HG03025 (cell line): ENCODE measurements around the gene C1QTNF8.

Experiments used
- ATAC-seq: cut with Tn5 transposase; IDR thresholded peaks from one replicate; pipeline ENCODE4 v1.9.1; 2021; ENCODE audit warnings: mild to moderate bottlenecking, moderate library complexity; ENCODE audit not compliant: unreplicated experiment, low FRiP score

Gene C1QTNF8

GRCh38 chr16:1112506-1113184, 16.6 kb upstream of the C1QTNF8 start:
- ATAC-seq, result no peak

- ATAC-seq, result no peak
These were observed 13.6 kb upstream of the C1QTNF8 start for GRCh38 chr16:1109648-1110047.

DNA sequence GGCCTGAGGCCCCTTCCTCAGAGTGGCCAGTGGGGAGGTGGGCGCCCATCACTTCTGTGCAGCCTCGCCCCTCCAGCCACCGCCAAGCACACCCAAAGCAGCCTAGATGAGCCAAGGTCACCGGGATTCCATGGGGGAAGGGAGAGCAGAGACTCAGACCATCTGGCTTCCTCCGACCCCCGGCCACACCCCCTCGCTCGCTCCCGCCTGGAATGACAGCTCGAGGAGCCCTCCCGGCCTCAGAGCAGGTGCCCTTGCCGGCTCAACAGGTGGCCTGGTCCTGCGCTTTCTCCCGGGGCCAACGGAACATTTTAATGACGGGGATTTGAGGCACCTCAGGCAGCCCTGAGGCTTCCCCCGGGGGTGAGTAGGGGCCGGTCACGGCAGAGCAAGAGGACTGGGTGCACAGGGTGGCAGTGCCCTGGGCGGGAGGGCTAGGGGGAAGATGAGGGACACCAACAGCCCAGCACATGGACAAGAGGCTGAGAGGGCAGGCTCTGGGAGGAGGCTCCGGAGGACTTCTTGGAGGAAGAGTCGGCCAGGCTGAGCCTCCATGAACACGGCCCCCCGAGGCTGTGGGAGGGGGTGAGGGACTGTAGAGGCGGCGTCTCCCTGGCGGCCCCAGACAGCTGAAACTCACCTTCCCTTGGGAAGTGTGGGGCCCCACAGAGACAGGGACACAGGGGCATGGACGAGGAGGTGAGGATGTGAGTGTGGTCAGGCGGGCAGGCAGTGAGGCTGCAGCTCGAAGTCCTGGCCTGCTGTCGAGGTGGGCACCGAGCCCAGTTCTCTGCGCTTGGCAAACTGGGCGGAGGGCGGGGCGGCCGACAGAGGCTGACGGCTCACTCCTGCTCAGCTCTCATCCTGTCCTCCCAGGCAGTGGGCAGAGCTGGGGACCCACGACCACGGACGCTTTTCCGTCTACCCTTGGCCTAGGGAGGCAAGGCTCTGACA, 12.5 kb upstream of the C1QTNF8 start:
- ATAC-seq, result no peak

- no peak for ATAC-seq
These were observed 11.7 kb upstream of the C1QTNF8 start for GRCh38 chr16:1107731-1108130.

GRCh38 chr16:1107141-1107540, 11.1 kb upstream of the C1QTNF8 start:
- no peak for ATAC-seq

GRCh38 chr16:1106659-1107058, 10.6 kb upstream of the C1QTNF8 start:
- no peak for ATAC-seq

DNA sequence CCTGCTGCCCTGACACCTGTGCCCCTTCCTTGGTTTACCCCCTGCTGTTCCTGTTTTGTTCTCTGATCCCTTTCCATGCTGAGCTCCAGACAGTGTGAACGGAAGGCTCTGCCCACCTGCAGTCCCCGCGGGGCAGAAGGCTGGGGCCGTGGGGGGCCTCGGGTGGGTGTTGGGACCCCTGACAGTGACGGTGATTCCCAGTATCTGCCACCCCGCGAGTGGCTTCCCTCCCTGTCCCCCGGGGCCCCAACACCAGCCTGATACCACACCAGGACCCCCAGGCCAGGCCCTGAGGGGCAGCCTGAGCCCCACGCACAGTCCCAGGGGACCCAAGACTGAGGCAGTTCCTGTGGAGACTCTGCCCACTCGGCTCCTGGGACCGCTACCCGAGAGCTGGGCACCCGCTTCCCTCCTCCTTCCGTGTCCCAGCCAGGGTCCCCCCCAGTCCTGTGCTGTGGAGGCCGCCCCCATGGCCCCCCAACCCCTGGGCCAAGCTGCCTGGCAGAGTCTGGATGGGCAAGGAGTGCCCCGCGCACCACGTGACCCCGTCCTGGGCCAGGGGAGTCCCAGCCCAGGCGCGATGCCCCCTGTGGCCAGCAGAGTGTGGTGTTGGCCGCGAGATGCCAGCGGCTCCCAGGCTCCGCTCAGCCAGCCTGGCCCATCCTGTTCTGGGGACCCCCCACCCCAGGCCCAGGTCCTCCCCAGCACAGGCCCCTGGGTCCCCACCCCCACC, 10.0 kb upstream of the C1QTNF8 start:
- ATAC-seq, result no peak

- no peak for ATAC-seq
These were observed 7.6 kb upstream of the C1QTNF8 start for GRCh38 chr16:1103636-1103980.

- ATAC-seq, result no peak
These were observed 7.0 kb upstream of the C1QTNF8 start for GRCh38 chr16:1102921-1103635.

GRCh38 chr16:1102333-1102700, 6.3 kb upstream of the C1QTNF8 start:
- no peak for ATAC-seq

DNA sequence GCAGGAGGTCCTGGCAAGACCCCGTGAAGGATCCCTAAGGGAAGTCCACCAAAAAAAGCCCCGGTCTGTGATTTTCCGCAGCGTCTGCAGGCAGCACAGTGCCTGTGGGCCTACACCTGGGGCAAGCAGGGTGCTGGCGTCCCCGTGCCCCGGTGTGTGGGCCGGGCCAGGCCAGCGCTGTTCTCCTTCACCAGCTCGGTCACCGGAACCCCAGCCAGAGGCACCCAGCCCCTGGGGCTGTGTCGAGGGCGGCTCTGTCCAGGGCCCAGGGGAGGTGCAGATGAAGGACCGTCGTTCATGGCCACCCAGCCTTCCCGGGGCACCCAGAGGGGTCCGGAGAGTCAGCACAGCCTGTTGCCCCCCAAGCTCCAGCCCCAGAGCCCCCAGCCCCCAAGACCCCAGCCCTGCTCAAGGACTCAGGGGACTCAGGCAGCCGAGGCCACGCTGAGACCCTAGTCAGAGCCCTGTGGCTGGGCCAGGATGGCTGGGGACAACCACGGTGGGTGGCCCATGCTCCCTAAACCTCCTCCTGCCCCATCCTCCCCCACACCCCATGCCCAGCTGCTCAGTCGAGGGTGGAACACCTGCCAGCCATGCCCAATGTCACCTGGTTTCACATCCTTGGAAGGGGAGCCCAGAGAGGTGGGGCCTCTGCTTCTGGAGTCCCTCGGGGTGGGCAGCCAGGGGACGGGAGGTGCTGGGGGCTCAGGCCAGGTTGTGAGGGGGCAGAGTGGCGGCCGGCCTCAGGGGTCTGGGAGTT, 5.7 kb upstream of the C1QTNF8 start:
- ATAC-seq, result no peak

- no peak for ATAC-seq
These were observed 5.1 kb upstream of the C1QTNF8 start for GRCh38 chr16:1101133-1101532.

DNA sequence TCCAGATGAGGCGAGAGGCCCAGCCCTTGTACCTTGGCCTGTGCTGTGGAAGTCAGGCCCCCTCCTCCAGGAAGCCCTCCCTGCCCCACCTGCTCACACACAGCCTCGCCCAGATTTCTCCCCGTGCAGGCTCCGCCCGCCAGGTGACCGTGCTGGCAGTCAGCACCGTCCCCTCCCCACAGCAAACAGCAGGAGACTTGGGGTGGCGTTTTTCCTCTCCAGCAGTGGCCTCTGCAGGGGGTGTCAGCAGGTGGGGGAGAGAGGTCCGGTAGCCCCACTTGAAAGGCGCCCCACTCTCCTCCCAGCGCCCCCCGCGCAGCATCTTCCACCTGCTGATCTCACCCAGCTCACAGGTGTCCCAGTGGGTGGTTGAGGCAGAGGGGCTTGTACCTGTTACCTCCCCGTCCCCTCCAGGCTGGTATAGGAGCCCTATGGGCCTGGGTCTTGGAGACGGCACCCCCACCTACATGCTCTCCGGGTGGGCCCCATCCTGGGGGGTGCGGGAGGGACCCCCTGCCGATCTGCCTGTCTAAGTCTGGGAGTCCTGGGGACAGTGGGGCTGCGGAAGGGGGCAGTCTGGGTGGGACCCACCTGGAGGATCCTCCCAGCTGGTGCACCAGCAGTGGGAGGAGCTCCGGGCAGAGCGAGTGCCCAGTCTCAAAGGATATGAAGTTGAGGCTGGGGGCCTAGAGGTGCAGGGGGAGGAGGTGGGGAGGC, 4.2 kb upstream of the C1QTNF8 start:
- no peak for ATAC-seq

DNA sequence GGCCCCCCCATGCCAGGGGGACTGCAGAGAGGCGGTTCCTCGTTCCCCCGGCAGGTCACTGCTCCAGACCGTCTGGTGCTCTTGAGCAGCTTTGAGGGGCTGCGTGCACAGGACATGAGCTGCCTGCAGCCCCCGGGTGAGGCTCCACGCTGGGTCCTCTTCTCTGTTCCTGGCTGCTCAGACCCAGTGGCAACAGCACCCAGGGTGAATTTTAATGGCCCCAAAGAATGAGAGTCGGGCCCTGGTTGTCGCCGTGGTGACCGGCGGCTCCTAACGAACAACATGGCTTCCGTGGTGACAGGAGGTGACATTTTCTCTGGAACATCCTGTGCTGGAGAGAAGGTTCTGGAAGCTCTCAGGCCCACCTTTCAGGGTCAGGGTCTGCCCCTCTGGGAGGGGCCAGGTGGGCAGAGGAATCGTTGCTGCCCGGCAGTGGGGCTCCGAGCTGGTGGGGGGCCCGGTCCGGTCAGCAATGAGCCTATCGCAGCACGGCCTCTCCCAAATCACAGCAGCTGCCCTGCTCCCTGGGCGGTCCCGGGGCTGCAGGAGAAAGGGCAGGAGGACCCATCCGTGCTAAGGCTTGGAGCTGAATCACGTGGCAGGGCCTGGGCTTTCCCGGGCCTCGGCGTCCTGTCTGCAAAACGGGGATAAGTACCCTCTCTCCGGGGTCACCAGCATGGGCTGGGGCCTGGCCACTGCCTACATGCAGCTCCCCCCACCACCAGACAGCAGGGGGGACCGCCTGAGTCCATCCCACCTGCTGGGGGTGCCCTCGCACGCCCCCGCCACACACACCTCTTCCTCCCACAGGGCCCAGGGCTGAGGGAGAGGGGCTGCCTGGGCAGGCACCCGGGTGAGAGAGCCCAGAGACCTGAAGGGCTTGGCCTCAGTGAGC, 3.4 kb upstream of the C1QTNF8 start:
- ATAC-seq, result no peak

- ATAC-seq, result no peak
These were observed 2.4 kb upstream of the C1QTNF8 start for GRCh38 chr16:1098266-1098991.

DNA sequence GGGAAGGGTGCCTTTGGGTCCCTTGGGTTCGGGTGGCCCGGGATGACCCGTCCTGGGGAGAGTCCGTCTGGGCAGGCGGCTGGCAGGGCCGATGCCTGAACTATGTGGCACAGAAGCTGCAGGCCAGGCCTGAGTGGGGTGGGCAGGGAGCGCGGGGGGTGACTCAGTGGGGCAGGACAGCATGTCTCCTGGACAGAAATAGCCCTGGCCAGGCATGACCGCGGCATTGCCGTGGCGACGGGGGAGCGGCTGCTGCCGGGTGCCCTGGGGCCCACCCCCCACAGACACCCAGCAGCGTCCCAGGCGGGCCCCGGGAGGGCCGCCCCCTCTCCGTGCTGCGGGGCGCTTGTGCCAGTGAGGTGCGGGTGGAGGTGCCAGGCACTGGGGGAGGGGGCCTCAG, 1.8 kb upstream of the C1QTNF8 start:
- ATAC-seq, result no peak

GRCh38 chr16:1097156-1097555, 1.1 kb upstream of the C1QTNF8 start:
- ATAC-seq, result no peak
